ENCODE measurements around the gene FBXO28.

DNA sequence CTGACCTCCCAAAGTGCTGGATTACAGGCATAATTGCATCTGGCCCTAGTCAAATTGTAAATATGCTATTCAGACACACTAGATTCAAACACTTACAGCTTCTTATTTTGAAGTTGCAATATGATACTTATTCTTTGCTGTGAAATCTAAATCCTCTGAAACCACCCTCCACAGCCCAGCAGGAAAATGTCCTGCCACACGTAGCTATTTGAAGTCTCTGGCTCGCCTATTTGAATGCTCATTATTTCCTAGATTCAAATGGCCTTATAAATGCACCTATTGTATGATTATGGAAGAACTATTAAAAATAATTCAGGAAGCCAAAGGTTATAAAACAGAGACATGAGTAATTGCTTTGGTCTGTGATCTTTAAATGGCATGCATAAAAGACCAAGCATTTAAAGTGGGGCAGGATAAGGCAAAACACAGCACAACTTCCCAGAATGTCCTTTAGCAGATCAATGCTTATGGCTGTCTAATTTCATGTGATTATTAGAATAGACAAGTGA is 26.6 kb upstream of the FBXO28 start:
- TF ChIP-seq, protein P1, sequence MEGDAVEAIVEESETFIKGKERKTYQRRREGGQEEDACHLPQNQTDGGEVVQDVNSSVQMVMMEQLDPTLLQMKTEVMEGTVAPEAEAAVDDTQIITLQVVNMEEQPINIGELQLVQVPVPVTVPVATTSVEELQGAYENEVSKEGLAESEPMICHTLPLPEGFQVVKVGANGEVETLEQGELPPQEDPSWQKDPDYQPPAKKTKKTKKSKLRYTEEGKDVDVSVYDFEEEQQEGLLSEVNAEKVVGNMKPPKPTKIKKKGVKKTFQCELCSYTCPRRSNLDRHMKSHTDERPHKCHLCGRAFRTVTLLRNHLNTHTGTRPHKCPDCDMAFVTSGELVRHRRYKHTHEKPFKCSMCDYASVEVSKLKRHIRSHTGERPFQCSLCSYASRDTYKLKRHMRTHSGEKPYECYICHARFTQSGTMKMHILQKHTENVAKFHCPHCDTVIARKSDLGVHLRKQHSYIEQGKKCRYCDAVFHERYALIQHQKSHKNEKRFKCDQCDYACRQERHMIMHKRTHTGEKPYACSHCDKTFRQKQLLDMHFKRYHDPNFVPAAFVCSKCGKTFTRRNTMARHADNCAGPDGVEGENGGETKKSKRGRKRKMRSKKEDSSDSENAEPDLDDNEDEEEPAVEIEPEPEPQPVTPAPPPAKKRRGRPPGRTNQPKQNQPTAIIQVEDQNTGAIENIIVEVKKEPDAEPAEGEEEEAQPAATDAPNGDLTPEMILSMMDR (IDR thresholded peaks at IDR 0.05), result no peak
- TF ChIP-seq POLR2A (IDR thresholded peaks at IDR 0.05) (no peak), POLR2AphosphoS5 (IDR thresholded peaks at IDR 0.05) (no peak)

Data from breast epithelium (tissue), 3 donors.